Bone marrow (tissue), 2 donors: Measurements from ENCODE around the gene ANKRD44.

Experiments
- DNase-seq, 2 donors: peaks; one replicate each; lab custom pipeline; 2025; lab: John Stamatoyannopoulos, UW

Gene ANKRD44

GRCh38 chr2:197145471-197146056 is 165.0 kb downstream of the ANKRD44 start:
- DNase-seq, result peak in 1 of 2 donors; percentile 97

- no peak for DNase-seq
These were observed 166.4 kb downstream of the ANKRD44 start for GRCh38 chr2:197144183-197144582.

GRCh38 chr2:197141702-197142473 is 168.7 kb downstream of the ANKRD44 start:
- peak in 1 of 2 donors; percentile 18 for DNase-seq

- DNase-seq, result no peak
These were observed 170.5 kb downstream of the ANKRD44 start for GRCh38 chr2:197140045-197140444.

- DNase-seq, result no peak
These were observed 172.1 kb downstream of the ANKRD44 start for GRCh38 chr2:197138506-197138905.

- DNase-seq, result peak in 1 of 2 donors; percentile 37
These were observed 172.6 kb downstream of the ANKRD44 start for GRCh38 chr2:197137826-197138477.

GRCh38 chr2:197137231-197137630 is 173.3 kb downstream of the ANKRD44 start:
- DNase-seq, result peak in 1 of 2 donors; percentile 24

- no peak for DNase-seq
These were observed 174.1 kb downstream of the ANKRD44 start for GRCh38 chr2:197136452-197136851.

- no peak for DNase-seq
These were observed 174.8 kb downstream of the ANKRD44 start for GRCh38 chr2:197135806-197136205.

GRCh38 chr2:197134206-197134605 is 176.4 kb downstream of the ANKRD44 start:
- DNase-seq, result no peak

- no peak for DNase-seq
These were observed 179.1 kb downstream of the ANKRD44 start for GRCh38 chr2:197131558-197131855.

GRCh38 chr2:197130318-197130717 is 180.3 kb downstream of the ANKRD44 start:
- DNase-seq, result no peak

GRCh38 chr2:197128897-197129296 is 181.7 kb downstream of the ANKRD44 start:
- DNase-seq, result no peak

GRCh38 chr2:197128126-197128525 is 182.5 kb downstream of the ANKRD44 start:
- DNase-seq, result no peak

GRCh38 chr2:197126630-197127352 is 183.8 kb downstream of the ANKRD44 start:
- no peak for DNase-seq

- no peak for DNase-seq
These were observed 185.8 kb downstream of the ANKRD44 start for GRCh38 chr2:197124639-197125390.

GRCh38 chr2:197122821-197123220 is 187.8 kb downstream of the ANKRD44 start:
- DNase-seq, result no peak

GRCh38 chr2:197121756-197122385 is 188.7 kb downstream of the ANKRD44 start:
- no peak for DNase-seq

- DNase-seq, result no peak
These were observed 189.3 kb downstream of the ANKRD44 start for GRCh38 chr2:197121255-197121654.

GRCh38 chr2:197116306-197116879 is 194.2 kb downstream of the ANKRD44 start:
- no peak for DNase-seq

- no peak for DNase-seq
These were observed 195.3 kb downstream of the ANKRD44 start for GRCh38 chr2:197115325-197115724.
